Testis (tissue), 3 donors: ENCODE results near the gene BTN3A1. TPM values are rescaled to one million over a fixed set of nuclear protein-coding genes. Genes with fewer than 3 reads are reported as not detected.

Experiments
- DNase-seq: peaks from one replicate; pipeline ENCODE4 v3.0.0-alpha.2; 2019
- H3K27ac ChIP-seq, 2 donors: fragments of 200-600 bp; sonication (generic); one replicate each; pipeline ENCODE4 v1.5.1; 2019
- H3K27me3 ChIP-seq: fragments of 200-600 bp; sonication (generic); one replicate; pipeline ENCODE4 v1.5.1; 2019
- H3K36me3 ChIP-seq: fragments of 200-600 bp; sonication (generic); one replicate; pipeline ENCODE4 v1.5.1; 2017; ENCODE audit warnings: low read depth; ENCODE audit errors: missing control alignments
- H3K4me1 ChIP-seq: fragments of 200-600 bp; sonication (generic); one replicate; pipeline ENCODE4 v1.5.1; 2019
- H3K4me3 ChIP-seq, 2 donors: fragments of 200-600 bp; sonication (generic); one replicate each; pipeline ENCODE4 v1.5.1; 2017 to 2019
- H3K9me3 ChIP-seq: fragments of 200-600 bp; sonication (generic); one replicate; pipeline ENCODE4 v1.5.1; 2017
- CTCF ChIP-seq, 3 experiments: fragments of 450-650 bp in 2 of 3; fragments of 200-600 bp in 1 of 3; sonication (generic) in 1 of 3; IDR thresholded peaks; one replicate each; pipeline ENCODE4 v1.5.1; 2016 to 2019; ENCODE audit warnings: antibody characterized with exemption in 3 of 3, mild to moderate bottlenecking in 2 of 3, moderate library complexity in 1 of 3
- POLR2A ChIP-seq: fragments of 450-650 bp; IDR thresholded peaks from one replicate; pipeline ENCODE4 v1.6.1; 2017; ENCODE audit warnings: antibody characterized with exemption, mild to moderate bottlenecking, moderate library complexity
- WGBS, 2 donors: methylation state at CpG; one replicate each; pipeline ENCODE4 v1.1.5; 2018; 5-methylcytosine and 5-hydroxymethylcytosine counted together
- intact Hi-C: fragments of 100-400 bp; cut with DNase I; formaldehyde crosslinking; loops from one replicate; pipeline ENCODE4 v1.15.1; 2023; ENCODE audit warnings: low total_unique reads
- polyA plus RNA-seq: library from polyadenylated mRNA; stranded (reverse); fragments of 350-450 nt; fragmentation: Illumina TruSeq; extraction: RNeasy Lipid Tissue Mini Kit (QIAGEN cat#74804); gene quantifications from one replicate; pipeline ENCODE4 v1.2.3, GENCODE V29; 2014; ENCODE audit warnings: low read depth, low replicate concordance; ENCODE audit not compliant: insufficient read depth
- total RNA-seq, 2 donors: library from RNA; depleted of rRNA; stranded (reverse); fragments of >200 nt; gene quantifications; one replicate each; pipeline ENCODE4 v1.2.3, GENCODE V29; 2016

The BTN3A1 gene
- total and polyA plus RNA-seq, 3 donors from 2014 or later = 10.6 to 15.9 (median 14.7) TPM

- Histone ChIP-seq H3K4me3 (peak overlapping the region; percentile 71 to 93), H3K4me1 (peaks cover 8% of the 10 kb centered on the region), H3K27ac (peak overlapping the region; percentile 92), H3K27me3 (no peaks in the 10 kb centered on the region), H3K36me3 (no peaks in the 10 kb centered on the region), H3K9me3 (no peaks in the 10 kb centered on the region)
- intact Hi-C loops = no loop called here
- WGBS, 2 donors = 0 to 1% methylated on average over 31 of the region's 31 CpGs
- DNase-seq = peak; percentile 93
- TF ChIP-seq POLR2A = no peak
- no peak for TF ChIP-seq CTCF (IDR thresholded peaks at IDR 0.05)
Observed at GRCh38 chr6:26421259-26422144, 19.4 kb downstream of the BTN3A1 start.

- intact Hi-C loops = no loop called here
- H3K4me1 ChIP-seq = peaks cover 8% of the 10 kb centered on the region
- H3K27ac ChIP-seq = no peak overlapping the region
- DNase-seq = no peak
- H3K27me3 ChIP-seq = no peaks in the 10 kb centered on the region
- no peaks in the 10 kb centered on the region for H3K9me3 ChIP-seq
- 75 to 87% methylated on average over 3 of the region's 3 CpGs for WGBS, 2 donors
- no peaks in the 10 kb centered on the region for H3K36me3 ChIP-seq
- H3K4me3 ChIP-seq = no peak overlapping the region
- TF ChIP-seq CTCF (IDR thresholded peaks at IDR 0.05) (no peak), POLR2A (no peak)
Observed at GRCh38 chr6:26422329-26422728, 20.3 kb downstream of the BTN3A1 start.

- no peaks in the 10 kb centered on the region for H3K36me3 ChIP-seq
- H3K9me3 ChIP-seq = no peaks in the 10 kb centered on the region
- no peak overlapping the region for H3K4me3 ChIP-seq
- TF ChIP-seq POLR2A = no peak
- TF ChIP-seq CTCF (IDR thresholded peaks at IDR 0.05) = no peak
- H3K27ac ChIP-seq = no peak overlapping the region
- H3K27me3 ChIP-seq = no peaks in the 10 kb centered on the region
- intact Hi-C loops = no loop called here
- H3K4me1 ChIP-seq = no peaks in the 10 kb centered on the region
- 95 to 99% methylated on average over 5 of the region's 5 CpGs for WGBS, 2 donors
- DNase-seq = no peak
Observed at GRCh38 chr6:26426691-26427450, 24.8 kb downstream of the BTN3A1 start.

GRCh38 chr6:26427451-26427809, 25.4 kb downstream of the BTN3A1 start:
- DNase-seq = no peak
- no peaks in the 10 kb centered on the region for H3K36me3 ChIP-seq
- intact Hi-C loops = no loop called here
- H3K27me3 ChIP-seq = no peaks in the 10 kb centered on the region
- TF ChIP-seq POLR2A (no peak), CTCF (IDR thresholded peaks at IDR 0.05) (no peak)
- 85 to 97% methylated on average over 3 of the region's 3 CpGs for WGBS, 2 donors
- no peak overlapping the region for H3K27ac ChIP-seq
- H3K4me1 ChIP-seq = no peaks in the 10 kb centered on the region
- no peak overlapping the region for H3K4me3 ChIP-seq
- H3K9me3 ChIP-seq = no peaks in the 10 kb centered on the region
